HG03097 (cell line): ENCODE results near the gene ACO2.
"Not testable (repeated sequence)": the region's sequence is repeated elsewhere in the genome, so short reads cannot be mapped to it uniquely, and the experiment has no call there.

Experiments
- ATAC-seq: cut with Tn5 transposase; IDR thresholded peaks from one replicate; pipeline ENCODE4 v1.9.1; 2021; ENCODE audit not compliant: unreplicated experiment, low FRiP score

Gene ACO2

DNA sequence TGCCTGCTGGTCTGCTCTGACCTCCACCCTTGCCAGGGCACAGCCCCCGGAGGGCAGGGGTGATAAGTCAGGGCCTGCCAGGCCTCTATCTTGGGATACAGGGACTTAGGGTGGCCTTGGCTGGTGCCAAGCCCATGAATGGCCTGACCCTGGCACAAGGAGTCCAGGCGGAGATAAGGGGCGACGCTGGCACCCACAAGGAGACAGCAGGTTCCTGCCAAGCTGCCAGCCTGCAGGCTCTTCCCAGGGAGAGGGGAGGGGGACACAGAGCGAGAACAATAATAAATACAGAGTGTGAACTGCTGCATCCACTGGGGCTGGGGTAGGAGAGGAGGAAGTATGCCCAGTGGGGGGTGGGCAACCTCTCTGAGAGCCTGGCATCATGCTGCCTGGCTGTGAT lies 92.9 kb downstream of the ACO2 start:
- no peak for ATAC-seq

GRCh38 chr22:41562461-41562860 lies 93.5 kb downstream of the ACO2 start:
- no peak for ATAC-seq

- no peak for ATAC-seq
These were observed 94.3 kb downstream of the ACO2 start for GRCh38 chr22:41563051-41563711.

- ATAC-seq = no peak
These were observed 95.6 kb downstream of the ACO2 start for GRCh38 chr22:41564563-41564962.

DNA sequence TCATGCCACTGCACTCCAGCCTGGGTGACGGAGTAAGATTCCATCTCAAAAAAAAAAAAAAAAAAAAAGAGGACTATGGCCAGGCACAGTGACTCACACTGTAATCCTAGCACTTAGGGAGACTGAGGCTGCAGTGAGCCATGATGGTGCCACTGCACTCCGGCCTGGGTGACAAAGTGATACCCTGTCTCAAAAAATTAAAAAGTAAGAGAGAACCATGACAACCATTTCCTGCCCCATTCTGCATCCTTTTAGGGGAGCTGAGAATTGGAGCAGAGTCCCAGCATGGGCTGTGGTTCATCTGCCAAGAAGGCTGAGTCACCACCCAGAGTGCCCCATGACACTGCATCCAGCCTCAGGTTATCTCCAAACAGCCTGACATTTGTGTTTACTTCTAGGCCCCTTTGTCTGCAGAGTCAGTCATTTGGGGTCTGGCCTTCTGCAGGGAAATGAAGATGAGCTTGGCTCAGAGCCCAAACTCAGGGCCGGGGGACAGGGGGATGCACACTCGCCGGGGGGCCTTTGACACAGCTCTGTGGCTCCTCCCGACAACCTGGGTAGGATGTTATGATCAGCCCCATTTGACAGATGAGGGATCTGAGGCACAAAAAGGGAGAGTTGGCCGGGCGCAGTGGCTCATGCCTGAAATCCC lies 96.6 kb downstream of the ACO2 start:
- ATAC-seq = no peak

- ATAC-seq = no peak
These were observed 98.5 kb downstream of the ACO2 start for GRCh38 chr22:41567512-41567768.

DNA sequence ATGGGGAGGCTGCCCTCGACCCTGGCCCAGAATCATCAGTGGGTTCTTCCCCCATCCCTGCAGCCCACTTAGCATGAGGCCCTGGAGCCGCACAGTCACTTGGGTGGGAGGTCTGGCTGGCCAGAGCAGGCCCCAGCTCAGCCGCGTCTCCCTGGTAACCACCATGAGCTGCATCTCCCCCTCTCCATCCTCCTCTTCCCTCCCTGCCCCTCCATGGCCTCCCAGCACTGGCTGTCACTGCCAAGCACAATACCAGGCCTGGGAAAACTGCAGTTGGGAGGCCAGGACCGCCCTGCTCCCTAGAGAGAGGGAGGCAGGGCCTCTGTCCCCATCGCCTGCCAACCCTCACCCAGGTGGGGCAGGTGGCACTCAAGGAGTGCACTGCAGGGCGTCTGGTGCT lies 99.9 kb downstream of the ACO2 start:
- ATAC-seq = no peak

GRCh38 chr22:41570221-41570620 lies 101.3 kb downstream of the ACO2 start:
- ATAC-seq = no peak

GRCh38 chr22:41571786-41572185 lies 102.9 kb downstream of the ACO2 start:
- ATAC-seq = no peak

GRCh38 chr22:41572305-41572704 lies 103.4 kb downstream of the ACO2 start:
- not testable (repeated sequence) for ATAC-seq

DNA sequence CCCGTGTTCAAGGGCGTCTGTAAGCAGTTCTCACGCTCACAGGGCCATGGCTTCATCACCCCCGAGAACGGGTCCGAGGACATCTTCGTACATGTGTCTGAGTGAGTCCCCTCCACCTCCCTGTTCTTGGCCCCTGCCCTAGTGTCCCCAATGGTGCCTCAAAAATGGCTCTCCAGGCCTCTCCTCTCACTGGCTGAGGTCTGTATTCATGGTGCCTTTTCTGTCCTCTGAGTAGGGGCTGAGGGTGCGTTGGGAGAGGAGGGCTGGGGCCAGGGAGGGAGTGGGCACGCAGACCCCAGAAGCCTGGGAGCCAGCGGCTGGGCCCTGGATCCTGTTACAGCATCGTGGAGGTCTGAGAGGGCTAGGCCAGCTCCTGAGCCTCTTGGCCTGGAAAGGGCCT lies 104.8 kb downstream of the ACO2 start:
- ATAC-seq = no peak

DNA sequence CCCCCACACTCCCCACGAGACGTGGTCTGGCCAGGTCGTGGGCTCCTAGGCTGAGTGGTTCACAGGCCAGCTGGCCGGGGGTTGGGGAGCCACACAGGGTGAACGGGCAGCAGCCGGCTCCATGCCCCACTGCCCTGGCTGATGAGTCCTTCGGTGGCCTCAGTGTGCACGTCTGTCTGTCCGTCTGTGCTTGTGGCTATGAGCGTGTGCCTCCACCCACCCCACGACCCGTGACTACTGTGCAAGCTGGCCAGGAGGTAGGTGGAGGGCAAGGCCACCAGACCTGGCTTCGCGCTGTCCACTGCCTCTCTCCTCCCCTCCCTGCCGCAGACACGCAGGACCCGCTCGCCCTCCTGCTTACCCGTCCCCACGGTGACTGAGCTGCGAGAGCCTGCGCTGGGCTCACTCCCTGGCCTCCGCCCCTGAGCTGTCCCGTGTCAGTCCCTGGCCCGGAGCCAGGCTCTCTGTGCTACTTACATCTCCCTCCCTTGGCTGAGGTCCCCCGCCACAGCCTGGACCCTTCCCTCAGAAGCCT lies 106.0 kb downstream of the ACO2 start:
- no peak for ATAC-seq

DNA sequence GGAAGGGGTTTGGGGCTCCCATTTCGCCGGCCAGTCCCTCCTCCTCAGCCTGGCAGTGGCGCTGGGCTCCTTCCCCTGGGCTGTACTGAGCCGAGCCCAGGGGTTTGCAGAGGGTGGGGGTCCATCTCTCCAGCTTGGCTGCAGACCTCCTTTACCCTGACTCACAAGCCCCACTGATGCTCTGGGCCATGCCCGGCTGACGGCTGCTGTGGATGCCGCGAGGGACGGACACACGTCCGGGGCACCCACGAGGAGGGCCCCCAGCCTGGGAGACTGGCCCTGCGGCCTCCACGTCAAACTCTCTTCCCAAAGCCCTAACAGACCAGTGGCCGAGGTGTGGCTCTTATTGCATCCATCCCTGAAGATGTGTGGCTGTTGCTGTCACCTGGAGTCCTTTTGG lies 106.6 kb downstream of the ACO2 start:
- ATAC-seq = no peak

GRCh38 chr22:41576877-41577276 lies 108.0 kb downstream of the ACO2 start:
- no peak for ATAC-seq

- ATAC-seq = no peak
These were observed 109.2 kb downstream of the ACO2 start for GRCh38 chr22:41578114-41578513.
